HG02678 (cell line): ENCODE data around the gene RECQL5.

Source experiments
- ATAC-seq: cut with Tn5 transposase; IDR thresholded peaks from one replicate; pipeline ENCODE4 v1.9.1; 2021; ENCODE audit warnings: mild to moderate bottlenecking, moderate library complexity; ENCODE audit not compliant: unreplicated experiment

The RECQL5 gene

GRCh38 chr17:75619506-75620431 is 47.2 kb downstream of the RECQL5 start:
- ATAC-seq: no peak

- ATAC-seq: no peak
These were observed 49.3 kb downstream of the RECQL5 start for GRCh38 chr17:75617675-75618074.

- ATAC-seq: no peak
These were observed 49.7 kb downstream of the RECQL5 start for GRCh38 chr17:75617218-75617617.

GRCh38 chr17:75616521-75617122 is 50.3 kb downstream of the RECQL5 start:
- ATAC-seq: no peak

- ATAC-seq: no peak
These were observed 51.7 kb downstream of the RECQL5 start for GRCh38 chr17:75615301-75615700.

GRCh38 chr17:75614556-75615270 is 52.2 kb downstream of the RECQL5 start:
- ATAC-seq: no peak

GRCh38 chr17:75614006-75614405 is 52.9 kb downstream of the RECQL5 start:
- ATAC-seq: no peak

GRCh38 chr17:75612906-75613626 is 53.9 kb downstream of the RECQL5 start:
- no peak for ATAC-seq

- ATAC-seq: no peak
These were observed 55.0 kb downstream of the RECQL5 start for GRCh38 chr17:75611851-75612429.

GRCh38 chr17:75610103-75610984 is 56.6 kb downstream of the RECQL5 start:
- no peak for ATAC-seq

GRCh38 chr17:75607086-75607485 is 59.9 kb downstream of the RECQL5 start:
- no peak for ATAC-seq

GRCh38 chr17:75605790-75606189 is 61.2 kb downstream of the RECQL5 start:
- ATAC-seq: no peak

- no peak for ATAC-seq
These were observed 62.8 kb downstream of the RECQL5 start for GRCh38 chr17:75604034-75604695.

- no peak for ATAC-seq
These were observed 63.8 kb downstream of the RECQL5 start for GRCh38 chr17:75603123-75603522.

GRCh38 chr17:75602644-75603043 is 64.3 kb downstream of the RECQL5 start:
- no peak for ATAC-seq

GRCh38 chr17:75601057-75601987 is 65.6 kb downstream of the RECQL5 start:
- ATAC-seq: no peak

- ATAC-seq: no peak
These were observed 70.5 kb downstream of the RECQL5 start for GRCh38 chr17:75596320-75597087.
